WERI-Rb-1 (cell line): ENCODE results near the gene FUT7.

Source experiments
- DNase-seq: peaks from one replicate; pipeline ENCODE4 v3.0.0-alpha.2; 2020
- H3K27ac ChIP-seq: fragments of 250-450 bp; sonication (Bioruptor Pico); 2 replicates; pipeline ENCODE4 v1.5.1; 2020; ENCODE audit warnings: mild to moderate bottlenecking, moderate library complexity
- H3K27me3 ChIP-seq: fragments of 250-450 bp; sonication (Bioruptor Pico); 2 replicates; pipeline ENCODE4 v1.5.1; 2021; ENCODE audit warnings: mild to moderate bottlenecking, low read depth, moderate library complexity; ENCODE audit not compliant: insufficient read depth, severe bottlenecking
- H3K36me3 ChIP-seq: fragments of 250-450 bp; sonication (Bioruptor Pico); 2 replicates; pipeline ENCODE4 v1.5.1; 2020; ENCODE audit warnings: mild to moderate bottlenecking, moderate library complexity
- H3K4me3 ChIP-seq: 2 replicates; pipeline ENCODE4 v1.5.1; 2011; ENCODE audit warnings: low read depth, mild to moderate bottlenecking, control low read depth, low read length
- H3K9me3 ChIP-seq: fragments of 250-450 bp; sonication (Bioruptor Pico); 2 replicates; pipeline ENCODE4 v1.5.1; 2021; ENCODE audit warnings: mild to moderate bottlenecking, moderate library complexity; ENCODE audit not compliant: severe bottlenecking
- CTCF ChIP-seq: IDR thresholded peaks from 2 replicates; pipeline ENCODE4 v1.5.1; 2011; ENCODE audit warnings: low read depth, mild to moderate bottlenecking, control low read depth, inconsistent platforms, low read length

FUT7 gene

GRCh38 chr9:136981588-136982231 is 50.2 kb downstream of the FUT7 start:
- no peak for TF ChIP-seq CTCF
- DNase-seq = peak; percentile 48
- no peaks in the 10 kb centered on the region for H3K9me3 ChIP-seq
- peak overlapping the region; percentile 59 for H3K27ac ChIP-seq
- no peaks in the 10 kb centered on the region for H3K36me3 ChIP-seq
- H3K4me3 ChIP-seq = no peak overlapping the region
- no peaks in the 10 kb centered on the region for H3K27me3 ChIP-seq

DNA sequence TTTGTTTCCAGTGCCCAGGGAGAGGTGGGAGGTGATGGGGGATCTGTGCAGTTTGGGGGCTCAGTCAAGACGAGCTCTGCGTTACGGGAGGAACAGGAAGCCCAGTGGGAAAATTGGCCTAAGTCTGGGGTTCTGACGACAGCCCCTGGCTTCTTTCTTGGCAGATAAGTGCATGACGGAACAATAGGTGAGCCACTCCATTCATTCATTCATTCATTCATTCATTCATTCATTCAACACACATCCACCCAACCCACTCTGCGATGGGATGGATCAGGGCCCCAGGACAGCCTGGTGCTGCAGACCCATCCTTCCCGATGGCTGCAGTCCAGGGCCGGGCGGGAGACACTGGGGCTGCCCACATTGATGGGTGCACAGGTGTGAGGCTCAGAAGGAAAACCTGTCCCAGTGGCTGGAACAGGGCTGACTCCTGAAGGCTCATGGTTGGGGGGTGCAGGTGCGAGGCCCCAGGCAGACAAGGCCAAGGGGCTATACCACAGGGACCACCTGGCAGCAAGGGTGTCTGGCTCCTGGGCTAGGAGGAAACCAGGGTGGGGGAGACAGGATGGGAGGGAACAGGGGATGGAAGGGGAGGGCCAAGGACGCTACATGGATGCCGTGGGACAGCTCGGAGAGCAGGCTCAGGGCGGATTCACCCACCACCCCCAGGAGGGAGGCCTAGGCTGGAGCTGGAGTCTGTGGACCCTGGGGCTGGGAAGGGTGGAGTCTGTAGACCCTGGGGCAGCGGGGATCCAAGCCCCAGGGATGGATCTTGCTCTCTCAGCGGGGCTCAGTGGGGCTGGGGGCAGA is 51.0 kb downstream of the FUT7 start:
- Histone ChIP-seq H3K4me3 (no peak overlapping the region), H3K27ac (peak overlapping the region; percentile 59), H3K36me3 (no peaks in the 10 kb centered on the region), H3K27me3 (no peaks in the 10 kb centered on the region), H3K9me3 (no peaks in the 10 kb centered on the region)
- TF ChIP-seq CTCF = no peak
- DNase-seq = no peak
